Measurements from ENCODE around the gene PIGU. TPM values are rescaled to one million over a fixed set of nuclear protein-coding genes. Genes with fewer than 3 reads are reported as not detected.

Gene PIGU
- total RNA-seq, 6 experiments from 2014 or later: 4.0 to 14.9 (median 7.3) TPM

DNA sequence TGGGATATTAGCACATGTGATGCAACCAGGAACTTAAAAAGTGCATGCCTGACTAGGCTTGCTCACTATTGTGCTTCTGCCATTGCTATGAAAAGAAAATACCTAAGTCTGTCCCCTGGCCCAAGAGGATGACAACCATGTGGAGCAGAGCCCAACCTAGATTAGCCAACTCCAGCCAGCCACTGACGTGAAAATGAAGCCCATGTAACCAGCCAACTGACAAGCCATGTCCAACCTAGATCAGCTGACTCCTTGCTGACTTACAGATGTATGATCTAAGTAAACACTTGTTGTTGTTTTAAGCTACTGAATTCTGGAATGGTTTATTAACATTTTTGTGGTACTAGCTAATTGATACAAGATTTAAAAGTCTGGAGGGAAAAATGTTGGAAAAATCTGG lies 47.5 kb downstream of the PIGU start:
- ATAC-seq (no peak), DNase-seq (no peak)
- H3K27me3 ChIP-seq: no peaks in the 10 kb centered on the region
- intact Hi-C loops (cut with DNase I): no loop called here
- H3K36me3 ChIP-seq: no peaks in the 10 kb centered on the region
- no peak overlapping the region for H3K4me3 ChIP-seq
- WGBS (ENCODE audit: insufficient coverage, low coverage, low lambda C conversion rate, missing lambda C conversion rate): 40% methylated on average over 1 of the region's 1 CpG
- peaks cover 0 to 6% (median 0%) of the 10 kb centered on the region in 4 donors for H3K4me1 ChIP-seq
- H3K27ac ChIP-seq: no peak overlapping the region
- H3K9me3 ChIP-seq: no peaks in the 10 kb centered on the region
- TF ChIP-seq, protein P1, sequence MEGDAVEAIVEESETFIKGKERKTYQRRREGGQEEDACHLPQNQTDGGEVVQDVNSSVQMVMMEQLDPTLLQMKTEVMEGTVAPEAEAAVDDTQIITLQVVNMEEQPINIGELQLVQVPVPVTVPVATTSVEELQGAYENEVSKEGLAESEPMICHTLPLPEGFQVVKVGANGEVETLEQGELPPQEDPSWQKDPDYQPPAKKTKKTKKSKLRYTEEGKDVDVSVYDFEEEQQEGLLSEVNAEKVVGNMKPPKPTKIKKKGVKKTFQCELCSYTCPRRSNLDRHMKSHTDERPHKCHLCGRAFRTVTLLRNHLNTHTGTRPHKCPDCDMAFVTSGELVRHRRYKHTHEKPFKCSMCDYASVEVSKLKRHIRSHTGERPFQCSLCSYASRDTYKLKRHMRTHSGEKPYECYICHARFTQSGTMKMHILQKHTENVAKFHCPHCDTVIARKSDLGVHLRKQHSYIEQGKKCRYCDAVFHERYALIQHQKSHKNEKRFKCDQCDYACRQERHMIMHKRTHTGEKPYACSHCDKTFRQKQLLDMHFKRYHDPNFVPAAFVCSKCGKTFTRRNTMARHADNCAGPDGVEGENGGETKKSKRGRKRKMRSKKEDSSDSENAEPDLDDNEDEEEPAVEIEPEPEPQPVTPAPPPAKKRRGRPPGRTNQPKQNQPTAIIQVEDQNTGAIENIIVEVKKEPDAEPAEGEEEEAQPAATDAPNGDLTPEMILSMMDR (IDR thresholded peaks at IDR 0.05): no peak

DNA sequence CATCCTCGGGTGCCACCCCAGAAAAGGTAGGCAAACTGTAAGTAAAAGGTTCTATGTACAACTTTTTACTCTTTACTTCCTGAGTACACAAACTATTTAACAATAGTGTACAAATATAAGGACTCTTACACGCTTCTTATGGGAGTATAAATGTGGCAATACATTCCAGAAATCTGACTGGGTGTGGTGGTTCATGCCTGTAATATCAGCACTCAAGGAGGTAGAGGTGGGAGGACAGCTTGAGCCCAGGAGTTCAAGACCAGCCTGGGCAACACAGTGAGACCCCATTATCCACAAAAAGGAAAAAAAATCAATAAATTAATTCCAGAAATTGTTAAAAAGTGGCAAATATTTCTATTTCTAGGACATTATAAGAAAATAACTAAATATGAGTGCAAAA lies 48.9 kb downstream of the PIGU start:
- ATAC-seq (no peak), DNase-seq (no peak)
- TF ChIP-seq POLR2A (IDR thresholded peaks at IDR 0.05): no peak
- 83% methylated on average over 2 of the region's 2 CpGs for WGBS (ENCODE audit: insufficient coverage, low coverage, low lambda C conversion rate, missing lambda C conversion rate)
- intact Hi-C loops (cut with DNase I): no loop called here
- Histone ChIP-seq H3K27me3 (no peaks in the 10 kb centered on the region), H3K4me3 (no peak overlapping the region), H3K4me1 (no peaks in the 10 kb centered on the region), H3K9me3 (no peaks in the 10 kb centered on the region), H3K27ac (no peak overlapping the region), H3K36me3 (no peaks in the 10 kb centered on the region)

DNA sequence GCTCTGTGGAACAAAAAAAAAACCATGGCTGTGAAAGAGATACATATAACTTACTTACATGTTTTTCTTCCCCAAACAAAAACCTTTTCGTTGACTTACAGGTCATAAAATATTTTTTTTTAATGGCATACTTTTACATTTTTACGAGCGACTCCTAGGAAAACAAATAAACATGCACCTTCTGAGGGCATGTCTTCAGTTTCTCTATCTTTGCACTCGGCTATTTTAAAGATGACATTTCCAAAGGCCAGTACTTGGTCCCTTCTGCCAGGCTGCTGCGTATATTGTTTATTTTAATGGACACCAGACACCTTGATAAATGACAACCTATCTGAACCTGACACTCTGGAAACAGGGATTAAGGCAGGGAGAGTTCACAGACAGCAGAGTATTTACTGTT lies 49.4 kb downstream of the PIGU start:
- no peak overlapping the region for H3K27ac ChIP-seq
- ATAC-seq (no peak), DNase-seq (no peak)
- no peak for TF ChIP-seq POLR2A (IDR thresholded peaks at IDR 0.05)
- TF ChIP-seq, protein P1 (IDR thresholded peaks at IDR 0.05): no peak
- no peaks in the 10 kb centered on the region for H3K27me3 ChIP-seq
- H3K9me3 ChIP-seq: no peaks in the 10 kb centered on the region
- intact Hi-C loops (cut with DNase I): no loop called here
- H3K36me3 ChIP-seq: no peaks in the 10 kb centered on the region
- WGBS (ENCODE audit: insufficient coverage, low coverage, low lambda C conversion rate, missing lambda C conversion rate): 78% methylated on average over 5 of the region's 5 CpGs
- H3K4me1 ChIP-seq: no peaks in the 10 kb centered on the region
- no peak overlapping the region for H3K4me3 ChIP-seq

DNA sequence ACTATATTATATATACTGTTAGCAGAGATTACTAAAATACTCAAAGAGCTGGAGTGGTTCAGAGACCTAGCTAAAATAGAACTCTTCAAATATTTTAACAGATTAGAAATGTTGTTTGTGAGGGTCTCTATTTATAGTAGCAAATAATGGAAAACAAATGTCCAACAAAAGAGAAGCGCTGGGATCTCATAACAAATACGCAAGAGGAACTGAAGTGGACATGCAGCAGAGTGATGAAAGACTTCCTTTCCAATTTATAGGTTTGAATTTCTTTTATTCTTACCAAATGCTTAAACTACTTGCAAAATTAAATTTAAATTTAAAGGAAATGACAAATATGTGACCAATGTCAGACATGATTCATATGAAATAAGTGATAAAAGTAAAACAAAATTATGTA lies 49.9 kb downstream of the PIGU start:
- no peak for DNase-seq
- 60% methylated on average over 2 of the region's 2 CpGs for WGBS (ENCODE audit: insufficient coverage, low coverage, low lambda C conversion rate, missing lambda C conversion rate)
- no peak for ATAC-seq
- no peaks in the 10 kb centered on the region for H3K27me3 ChIP-seq
- TF ChIP-seq, protein P1 (IDR thresholded peaks at IDR 0.05): no peak
- no peak for TF ChIP-seq POLR2A (IDR thresholded peaks at IDR 0.05)
- H3K4me1 ChIP-seq: peaks cover 0 to under 1% (median 0%) of the 10 kb centered on the region in 4 donors
- H3K9me3 ChIP-seq: no peaks in the 10 kb centered on the region
- H3K36me3 ChIP-seq: no peaks in the 10 kb centered on the region
- H3K27ac ChIP-seq: no peak overlapping the region
- H3K4me3 ChIP-seq: no peak overlapping the region
- intact Hi-C loops (cut with DNase I): no loop called here

DNA sequence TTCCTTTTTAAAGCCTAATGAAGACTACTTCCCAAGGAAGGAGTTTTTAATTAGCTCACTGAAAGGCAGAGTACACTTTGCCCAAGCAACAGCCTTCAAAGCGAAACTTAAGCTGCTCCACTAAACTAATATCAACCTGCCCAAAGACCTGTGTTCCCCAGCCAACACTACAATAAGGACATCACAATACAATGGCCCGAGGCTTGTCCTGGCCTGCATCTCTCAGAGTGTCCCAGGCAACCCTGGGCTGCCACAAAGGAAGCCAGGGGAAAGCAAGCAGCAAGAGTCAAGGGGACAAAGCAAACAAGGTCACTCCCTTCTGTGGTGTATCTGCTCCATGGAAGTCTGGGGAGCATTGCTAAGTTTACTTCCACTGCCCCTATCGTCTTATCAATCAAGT lies 52.3 kb downstream of the PIGU start:
- Histone ChIP-seq H3K4me3 (no peak overlapping the region), H3K27me3 (no peaks in the 10 kb centered on the region), H3K4me1 (peaks cover 0 to 8% (median 0%) of the 10 kb centered on the region in 4 donors), H3K36me3 (no peaks in the 10 kb centered on the region), H3K9me3 (no peaks in the 10 kb centered on the region), H3K27ac (no peak overlapping the region)
- 87% methylated on average over 3 of the region's 3 CpGs for WGBS (ENCODE audit: insufficient coverage, low coverage, low lambda C conversion rate, missing lambda C conversion rate)
- no peak for TF ChIP-seq POLR2A (IDR thresholded peaks at IDR 0.05)
- DNase-seq (no peak), ATAC-seq (no peak)
- intact Hi-C loops (cut with DNase I): no loop called here
